Uterus (tissue), 2 donors: Measurements from ENCODE around the gene PPIG.

Experiments used
- POLR2A ChIP-seq, 2 donors: fragments of 450-650 bp; IDR thresholded peaks; one replicate each; pipeline ENCODE4 v1.6.1; 2016; ENCODE audit warnings: antibody characterized with exemption in 2 of 2, mild to moderate bottlenecking in 1 of 2, moderate library complexity in 1 of 2
- TF ChIP-seq, protein P1 (sequence below), 4 experiments: fragments of 200-600 bp in 2 of 4; fragments of 450-650 bp in 2 of 4; sonication (generic) in 2 of 4; IDR thresholded peaks; one replicate each; pipeline ENCODE4 v1.5.1; 2016 to 2019; ENCODE audit warnings: antibody characterized with exemption in 4 of 4, mild to moderate bottlenecking in 2 of 4, moderate library complexity in 1 of 4

DNA sequence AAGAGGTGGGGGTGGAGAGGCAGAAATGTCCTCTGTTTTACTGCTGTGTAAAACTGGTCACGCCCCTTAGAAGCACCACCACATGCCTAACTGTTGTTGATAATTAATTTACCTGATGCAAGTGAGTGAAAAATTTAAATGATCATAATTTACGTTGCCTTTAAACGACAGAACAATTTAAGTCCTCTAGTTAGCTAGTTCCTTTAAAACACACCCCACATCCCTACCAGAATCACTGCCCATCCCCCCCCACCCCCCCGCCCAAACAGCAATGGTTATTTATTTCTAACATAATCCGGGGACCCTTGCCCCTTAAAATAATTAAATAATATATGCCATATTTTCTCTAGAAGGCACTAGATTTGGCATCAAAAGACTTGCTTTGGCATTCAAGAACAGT, 633 bp upstream of the PPIG start:
- TF ChIP-seq, protein P1, sequence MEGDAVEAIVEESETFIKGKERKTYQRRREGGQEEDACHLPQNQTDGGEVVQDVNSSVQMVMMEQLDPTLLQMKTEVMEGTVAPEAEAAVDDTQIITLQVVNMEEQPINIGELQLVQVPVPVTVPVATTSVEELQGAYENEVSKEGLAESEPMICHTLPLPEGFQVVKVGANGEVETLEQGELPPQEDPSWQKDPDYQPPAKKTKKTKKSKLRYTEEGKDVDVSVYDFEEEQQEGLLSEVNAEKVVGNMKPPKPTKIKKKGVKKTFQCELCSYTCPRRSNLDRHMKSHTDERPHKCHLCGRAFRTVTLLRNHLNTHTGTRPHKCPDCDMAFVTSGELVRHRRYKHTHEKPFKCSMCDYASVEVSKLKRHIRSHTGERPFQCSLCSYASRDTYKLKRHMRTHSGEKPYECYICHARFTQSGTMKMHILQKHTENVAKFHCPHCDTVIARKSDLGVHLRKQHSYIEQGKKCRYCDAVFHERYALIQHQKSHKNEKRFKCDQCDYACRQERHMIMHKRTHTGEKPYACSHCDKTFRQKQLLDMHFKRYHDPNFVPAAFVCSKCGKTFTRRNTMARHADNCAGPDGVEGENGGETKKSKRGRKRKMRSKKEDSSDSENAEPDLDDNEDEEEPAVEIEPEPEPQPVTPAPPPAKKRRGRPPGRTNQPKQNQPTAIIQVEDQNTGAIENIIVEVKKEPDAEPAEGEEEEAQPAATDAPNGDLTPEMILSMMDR (IDR thresholded peaks at IDR 0.05) = no peak
- TF ChIP-seq POLR2A (IDR thresholded peaks at IDR 0.05) = no peak
